Fibroblast of lung (primary cell): ENCODE measurements around the gene GID8.

Experiments used
- CTCF ChIP-seq, 2 donors: IDR thresholded peaks in 1 of 2; conservative IDR thresholded peaks in 1 of 2; 1 replicate in 1 of 2; 2 replicates in 1 of 2; pipeline ENCODE4 v1.5.1; 2011 to 2012; ENCODE audit warnings: low read length in 2 of 2, control low read depth in 1 of 2, inconsistent platforms in 1 of 2, low read depth in 1 of 2, mild to moderate bottlenecking in 1 of 2
- EZH2 ChIP-seq: IDR thresholded peaks from 2 replicates; pipeline ENCODE4 v1.5.1; 2012; ENCODE audit warnings: low read length, control low read depth, mild to moderate bottlenecking; ENCODE audit errors: missing control alignments

GRCh38 chr20:62944746-62945145, 6.8 kb downstream of the GID8 start:
- no peak for TF ChIP-seq CTCF (conservative IDR thresholded peaks at IDR 0.05 in 1 of 2, IDR thresholded peaks at IDR 0.05 in 1 of 2; ENCODE audit: low read depth in 1 of 2, low read length in 2 of 2)
- TF ChIP-seq EZH2, result no peak
